SU-DHL-6 (cell line): ENCODE measurements around the gene RNF19B.

Source experiments
- EZH2phosphoT487 ChIP-seq: fragments of 200-600 bp; sonication (generic), shearing (Covaris generic); conservative IDR thresholded peaks from 2 replicates; pipeline ENCODE4 v1.6.1; 2018; ENCODE audit warnings: mild to moderate bottlenecking, antibody characterized with exemption, low read length, moderate library complexity, mixed read lengths
- TF ChIP-seq, protein P1 (sequence below): fragments of 200-600 bp; sonication (generic); IDR thresholded peaks from one replicate; pipeline ENCODE4 v1.5.1; 2017; ENCODE audit warnings: antibody characterized with exemption, mild to moderate bottlenecking, low read length, moderate library complexity; ENCODE audit not compliant: insufficient read depth, poor library complexity, severe bottlenecking

DNA sequence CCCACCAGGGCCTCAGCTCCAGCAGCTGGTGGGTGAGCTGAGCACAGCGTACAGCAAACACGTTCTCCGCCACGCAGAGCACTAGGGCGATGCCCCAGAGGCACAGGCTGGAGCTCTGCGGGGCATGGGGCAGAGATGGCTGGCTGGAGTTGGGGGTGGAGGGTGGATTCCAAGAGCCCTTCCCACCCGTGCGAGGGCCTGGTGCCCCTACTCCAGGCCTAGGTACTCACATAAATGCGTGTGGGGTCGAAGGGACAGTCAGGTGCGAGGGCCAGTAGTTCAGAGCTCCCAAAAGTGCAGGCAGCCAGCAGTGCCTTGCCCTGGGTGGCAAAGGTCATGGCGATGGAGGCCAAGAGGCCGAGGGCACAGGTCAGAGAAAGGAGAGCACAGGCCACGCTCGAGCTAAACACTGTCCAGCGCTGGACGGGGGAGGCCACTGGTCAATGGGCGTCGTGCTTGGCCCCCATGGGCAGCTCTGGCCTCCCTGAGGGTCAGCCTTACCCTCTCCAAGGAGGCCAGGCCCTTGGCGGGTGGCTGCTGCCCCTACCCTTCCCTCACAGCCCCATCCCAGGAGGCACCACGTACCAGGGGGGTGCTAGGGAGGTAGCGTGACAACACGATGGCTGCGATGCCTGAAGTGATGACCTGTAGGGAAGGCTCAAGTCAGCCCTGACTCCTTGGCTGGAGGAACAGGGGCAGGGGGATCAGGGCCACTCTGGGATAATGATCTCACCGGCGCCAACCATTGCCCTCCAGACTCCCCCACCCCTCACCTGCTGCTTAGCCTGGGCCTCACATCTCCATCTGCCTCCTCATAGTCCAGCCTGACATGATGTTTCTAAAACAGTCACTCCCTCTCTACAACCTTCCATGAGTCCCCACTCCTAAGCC, 69.0 kb downstream of the RNF19B start:
- TF ChIP-seq, protein P1, sequence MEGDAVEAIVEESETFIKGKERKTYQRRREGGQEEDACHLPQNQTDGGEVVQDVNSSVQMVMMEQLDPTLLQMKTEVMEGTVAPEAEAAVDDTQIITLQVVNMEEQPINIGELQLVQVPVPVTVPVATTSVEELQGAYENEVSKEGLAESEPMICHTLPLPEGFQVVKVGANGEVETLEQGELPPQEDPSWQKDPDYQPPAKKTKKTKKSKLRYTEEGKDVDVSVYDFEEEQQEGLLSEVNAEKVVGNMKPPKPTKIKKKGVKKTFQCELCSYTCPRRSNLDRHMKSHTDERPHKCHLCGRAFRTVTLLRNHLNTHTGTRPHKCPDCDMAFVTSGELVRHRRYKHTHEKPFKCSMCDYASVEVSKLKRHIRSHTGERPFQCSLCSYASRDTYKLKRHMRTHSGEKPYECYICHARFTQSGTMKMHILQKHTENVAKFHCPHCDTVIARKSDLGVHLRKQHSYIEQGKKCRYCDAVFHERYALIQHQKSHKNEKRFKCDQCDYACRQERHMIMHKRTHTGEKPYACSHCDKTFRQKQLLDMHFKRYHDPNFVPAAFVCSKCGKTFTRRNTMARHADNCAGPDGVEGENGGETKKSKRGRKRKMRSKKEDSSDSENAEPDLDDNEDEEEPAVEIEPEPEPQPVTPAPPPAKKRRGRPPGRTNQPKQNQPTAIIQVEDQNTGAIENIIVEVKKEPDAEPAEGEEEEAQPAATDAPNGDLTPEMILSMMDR, result no peak
- no peak for TF ChIP-seq EZH2phosphoT487
